K562 (cell line): ENCODE data around the gene SULT1C4. TPM values are rescaled to one million over a fixed set of nuclear protein-coding genes. Genes with fewer than 3 reads are reported as not detected.

Source experiments
- BRD9 ChIP-seq: fragments of 450-650 bp; IDR thresholded peaks from 2 replicates; pipeline ENCODE4 v1.6.1; 2018; ENCODE audit warnings: low read depth; ENCODE audit not compliant: partially characterized antibody
- FOXM1 ChIP-seq, 2 experiments: fragments of 450-650 bp in 1 of 2; sonication (generic) in 1 of 2; formaldehyde crosslinking in 1 of 2; IDR thresholded peaks; 2 replicates each; pipeline versions ENCODE4 v1.6.1 to v1.9.0; 2017 to 2022; ENCODE audit warnings: low read depth in 2 of 2, mild to moderate bottlenecking in 2 of 2, missing genetic modification reagents in 1 of 2, moderate library complexity in 1 of 2
- GATA2 ChIP-seq: sonication (generic); formaldehyde crosslinking; IDR thresholded peaks from 2 replicates; pipeline ENCODE4 v1.4.0; 2020; ENCODE audit warnings: mild to moderate bottlenecking, missing genetic modification reagents
- HDAC8 ChIP-seq: fragments of 450-650 bp; IDR thresholded peaks from 2 replicates; pipeline ENCODE4 v1.6.1; 2016; ENCODE audit warnings: mild to moderate bottlenecking, missing genetic modification characterization, moderate library complexity, missing compliant biosample characterization
- IFI16 ChIP-seq: fragments of 250-450 bp; sonication (Bioruptor Pico); IDR thresholded peaks from 2 replicates; pipeline ENCODE4 v2.1.2; 2022; ENCODE audit warnings: mild to moderate bottlenecking, inconsistent platforms
- MYNN ChIP-seq, 2 experiments: sonication (generic); formaldehyde crosslinking in 1 of 2; IDR thresholded peaks; 2 replicates each; pipeline versions ENCODE4 v1.5.0 to v1.6.1; 2016 to 2020; ENCODE audit warnings: antibody characterized with exemption in 1 of 2, missing genetic modification reagents in 1 of 2
- REST ChIP-seq, 2 experiments: fragments of 450-650 bp; formaldehyde crosslinking in 1 of 2; IDR thresholded peaks; 2 replicates each; pipeline versions ENCODE4 v1.4.0 to v1.6.1; 2014 to 2020; ENCODE audit warnings: mild to moderate bottlenecking in 2 of 2, borderline replicate concordance in 1 of 2, low read depth in 1 of 2
- SMAD1 ChIP-seq: fragments of 150-350 bp; IDR thresholded peaks from 2 replicates; pipeline ENCODE4 v1.6.1; 2014; ENCODE audit warnings: low read length, low read depth; ENCODE audit not compliant: partially characterized antibody
- TRIM25 ChIP-seq: fragments of 450-650 bp; IDR thresholded peaks from 2 replicates; pipeline ENCODE4 v1.7.0; 2016; ENCODE audit warnings: borderline replicate concordance
- ZFX ChIP-seq: sonication (generic); formaldehyde crosslinking; IDR thresholded peaks from 2 replicates; pipeline ENCODE4 v1.8.0; 2022; ENCODE audit warnings: mild to moderate bottlenecking, missing genetic modification reagents, moderate library complexity
- ZNF398 ChIP-seq: fragments of 250-450 bp; sonication (Bioruptor Pico); IDR thresholded peaks from 2 replicates; pipeline ENCODE4 v1.8.0; 2021; ENCODE audit warnings: moderate library complexity, mild to moderate bottlenecking, inconsistent platforms
- polyA plus RNA-seq, 8 experiments: library from polyadenylated mRNA; depleted of rRNA in 4 of 8; stranded (reverse) in 5 of 8; unstranded in 3 of 8; fragments of >200 nt; fragmentation: Nextera tagmentation in 2 of 8; fragmentation: Illumina TruSeq in 1 of 8; extraction: Ambion mirVana in 2 of 8; extraction: Trizol in 1 of 8; gene quantifications; 2 replicates each; pipeline versions ENCODE4 v1.2.1 to v1.2.3, GENCODE V29; 2011 to 2014; ENCODE audit warnings: inconsistent platforms in 1 of 8, missing spikeins in 1 of 8
- total RNA-seq, 7 experiments: library from RNA; depleted of rRNA in 6 of 7; stranded (reverse); fragments of >200 nt in 6 of 7; fragmentation: Illumina TruSeq in 2 of 7; extraction: Trizol in 2 of 7; gene quantifications; 2 replicates each; pipeline versions ENCODE4 v1.2.1 to v1.2.3, GENCODE V29; 2011 to 2021; ENCODE audit warnings: low replicate concordance in 1 of 7

The SULT1C4 gene
- total and polyA plus RNA-seq, 9 of the 15 experiments (the other 6 are each of a cell fraction or from before 2014, with no cell fraction given) = 0.04 to 0.14 (median 0.09) TPM; not detected in 5

GRCh38 chr2:108363908-108364225 is 13.9 kb upstream of the SULT1C4 start (continued):
- no peak for TF ChIP-seq REST (IDR thresholded peaks at IDR 0.05; ENCODE audit: borderline replicate concordance)
- TF ChIP-seq REST (CRISPR knock-in tag; IDR thresholded peaks at IDR 0.05; ENCODE audit: low read depth) = no peak
- no peak for TF ChIP-seq IFI16 (CRISPR knock-in tag)
- TF ChIP-seq ZFX (CRISPR knock-in tag) = no peak
- no peak for TF ChIP-seq MYNN (IDR thresholded peaks at IDR 0.05)
- no peak for TF ChIP-seq MYNN (CRISPR knock-in tag; IDR thresholded peaks at IDR 0.05)
- TF ChIP-seq HDAC8 (tag) = no peak
- TF ChIP-seq ZNF398 (CRISPR knock-in tag) = no peak
- no peak for TF ChIP-seq SMAD1
- TF ChIP-seq GATA2 (CRISPR knock-in tag) = no peak
- no peak for TF ChIP-seq TRIM25
- no peak for TF ChIP-seq BRD9
- TF ChIP-seq FOXM1 (IDR thresholded peaks at IDR 0.05; ENCODE audit: low read depth) = no peak
- TF ChIP-seq FOXM1 (CRISPR knock-in tag; IDR thresholded peaks at IDR 0.05; ENCODE audit: low read depth) = no peak
